Epithelial cell of alveolus of lung (primary cell): ENCODE measurements around the gene NRBP1. TPM values are rescaled to one million over a fixed set of nuclear protein-coding genes. Genes with fewer than 3 reads are reported as not detected.

Experiments used
- total RNA-seq: library from RNA; depleted of rRNA; stranded (reverse); fragments of >200 nt; gene quantifications from 2 replicates; pipeline ENCODE4 v1.2.1, GENCODE V29; 2015

The NRBP1 gene
- 67.0 and 109 TPM in 2 replicates for total RNA-seq

GRCh38 chr2:27428213-27428977 lies at the start of gene NRBP1:
NRBP1 (plus strand) TSS chr2:27428631; CDS start chr2:27433274, 4,643 bp downstream.

DNA sequence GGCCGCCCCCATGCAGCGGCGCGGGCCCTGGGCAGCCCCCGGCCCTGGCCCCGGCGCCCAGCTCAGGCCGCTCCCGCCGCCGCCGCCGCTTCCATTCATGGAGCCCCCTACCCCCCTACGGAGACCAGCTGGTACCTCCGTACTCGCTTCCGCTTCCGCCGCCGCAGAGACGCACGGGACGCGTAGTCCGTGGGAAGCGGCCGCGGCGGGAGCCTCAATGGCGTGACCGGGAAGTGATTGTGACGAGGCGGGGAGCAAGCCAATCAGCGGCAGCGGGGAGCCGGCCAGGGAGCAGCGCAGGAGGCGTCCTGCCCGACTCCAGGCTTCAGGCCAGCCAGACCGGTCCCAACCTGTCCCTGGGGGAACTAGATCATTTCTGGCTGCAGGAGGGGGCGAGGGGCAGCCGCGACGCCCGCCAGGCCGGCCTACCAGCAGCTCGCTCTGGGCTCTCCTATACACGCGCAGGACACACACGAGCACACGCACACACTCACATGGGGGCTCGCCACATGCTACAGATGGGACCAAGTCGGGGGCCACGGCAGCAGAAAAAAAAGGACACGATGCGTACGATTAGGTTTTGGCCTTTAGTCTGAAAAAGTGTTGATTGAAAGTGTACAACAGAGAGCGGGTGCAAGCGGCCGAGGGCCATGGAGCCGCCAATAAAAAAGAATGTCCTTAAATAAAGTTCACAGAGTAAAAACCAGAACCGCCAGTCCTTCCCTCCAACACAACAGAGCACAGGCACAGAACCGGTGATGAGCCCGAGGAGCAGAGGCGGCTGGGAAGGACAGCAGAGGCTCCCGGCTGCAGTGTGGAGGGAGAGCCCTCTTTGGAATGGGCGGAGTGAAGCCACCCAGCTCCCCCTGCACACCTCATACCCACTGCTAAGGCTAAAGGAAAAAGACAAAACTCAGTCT lies 47.5 kb upstream of the NRBP1 start, which contains the start of gene ZNF513:
ZNF513 (minus strand) TSS at position 109 of the 920 bp plus-strand sequence. CDS start 208 bp downstream, outside the sequence.

DNA sequence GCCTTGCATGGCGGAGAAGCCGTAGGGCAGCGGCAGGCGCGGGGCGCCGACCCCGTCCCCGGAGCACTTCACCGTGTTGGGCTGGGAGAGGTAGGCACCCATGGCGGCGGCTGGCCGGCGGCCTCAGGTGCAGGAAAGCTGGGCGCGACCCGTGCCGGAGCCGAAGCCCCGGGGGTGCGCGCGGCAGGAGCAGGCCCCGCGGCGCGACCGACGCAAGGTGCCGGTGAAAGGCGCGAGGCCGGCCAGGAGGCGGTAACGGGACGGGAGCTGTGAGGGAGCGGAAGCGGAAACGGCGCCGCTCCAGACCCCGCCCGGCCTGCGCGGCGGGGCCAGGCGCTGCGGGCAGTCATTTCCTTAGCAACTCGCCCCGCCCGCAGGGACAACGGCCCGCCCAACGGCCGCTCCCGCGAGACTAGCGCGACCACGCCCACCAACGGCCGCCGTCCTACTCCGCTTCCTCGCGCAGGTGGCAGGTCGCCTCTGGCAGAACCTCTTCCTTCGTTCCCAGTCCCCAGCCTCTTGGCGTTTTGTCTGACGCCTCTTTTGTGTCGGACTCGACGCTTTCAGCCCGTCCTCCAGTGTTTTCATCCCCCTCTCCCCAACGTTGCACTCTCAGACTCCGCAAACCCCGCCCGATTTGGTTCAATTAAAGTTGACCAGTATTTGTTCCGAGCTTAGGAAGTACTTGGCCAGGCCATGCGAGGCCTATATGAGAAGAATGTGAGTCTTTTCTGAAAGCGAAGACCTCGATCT lies 18.9 kb upstream of the NRBP1 start, which contains the start of gene PPM1G:
PPM1G (minus strand) TSS at position 271 of the 753 bp plus-strand sequence; CDS start at position 102, 169 bp downstream.

DNA sequence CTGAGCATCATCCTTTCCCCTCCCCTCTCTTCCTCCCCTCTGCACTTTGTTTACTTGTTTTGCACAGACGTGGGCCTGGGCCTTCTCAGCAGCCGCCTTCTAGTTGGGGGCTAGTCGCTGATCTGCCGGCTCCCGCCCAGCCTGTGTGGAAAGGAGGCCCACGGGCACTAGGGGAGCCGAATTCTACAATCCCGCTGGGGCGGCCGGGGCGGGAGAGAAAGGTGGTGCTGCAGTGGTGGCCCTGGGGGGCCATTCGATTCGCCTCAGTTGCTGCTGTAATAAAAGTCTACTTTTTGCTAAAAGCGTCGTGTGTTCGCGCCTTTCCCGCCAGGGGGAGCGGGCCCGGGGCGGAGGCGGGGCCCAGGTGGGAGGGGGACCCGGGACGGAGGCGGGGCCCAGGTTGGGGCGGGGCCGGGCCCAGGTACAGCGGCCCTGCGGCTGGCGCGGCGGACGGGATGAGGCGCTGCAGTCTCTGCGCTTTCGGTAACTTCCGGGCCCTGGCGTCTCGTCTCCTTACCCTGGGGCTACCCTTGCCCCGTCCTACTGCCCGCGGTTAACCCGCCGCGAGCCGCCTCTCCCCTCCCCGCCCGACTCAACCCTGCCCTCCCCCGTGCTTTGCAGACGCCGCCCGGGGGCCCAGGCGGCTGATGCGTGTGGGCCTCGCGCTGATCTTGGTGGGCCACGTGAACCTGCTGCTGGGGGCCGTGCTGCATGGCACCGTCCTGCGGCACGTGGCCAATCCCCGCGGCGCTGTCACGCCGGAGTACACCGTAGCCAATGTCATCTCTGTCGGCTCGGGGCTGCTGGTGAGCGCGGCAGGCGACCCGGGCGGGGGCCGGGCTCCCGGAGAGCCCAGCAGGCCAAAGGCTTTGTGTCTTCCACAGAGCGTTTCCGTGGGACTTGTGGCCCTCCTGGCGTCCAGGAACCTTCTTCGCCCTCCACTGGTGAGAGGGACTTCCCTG lies 13.8 kb downstream of the NRBP1 start, which contains the start of gene KRTCAP3:
KRTCAP3 (plus strand) TSS at position 424 of the 962 bp plus-strand sequence; CDS start at position 456, 32 bp downstream.

GRCh38 chr2:27489498-27490397 lies 61.3 kb downstream of the NRBP1 start, which contains the start of gene IFT172:
IFT172 (minus strand) TSS chr2:27489743; CDS start chr2:27489653, 90 bp downstream.

Other genes starting within 250 kb of the NRBP1 start
- 225 and 250 TPM in 2 replicates for gene ATRAID, start 216.6 kb upstream of the NRBP1 start, total RNA-seq
- 18.3 and 26.0 TPM in 2 replicates for gene SLC5A6, start 216.4 kb upstream of the NRBP1 start, total RNA-seq
- gene CAD, start 211.3 kb upstream of the NRBP1 start, total RNA-seq, result 22.5 and 42.7 TPM in 2 replicates
- not detected in 2 replicates for gene SLC30A3, start 165.6 kb upstream of the NRBP1 start, total RNA-seq
- not detected in 2 replicates for gene DNAJC5G, start 153.2 kb upstream of the NRBP1 start, total RNA-seq
- gene TRIM54, start 146.2 kb upstream of the NRBP1 start, total RNA-seq, result 0.24 TPM in 1 of 2 replicates, not detected in the other
- gene UCN, start 120.2 kb upstream of the NRBP1 start, total RNA-seq, result 1.0 and 11.3 TPM in 2 replicates
- gene MPV17, start 105.5 kb upstream of the NRBP1 start, total RNA-seq, result 80.7 and 88.8 TPM in 2 replicates
- gene GTF3C2, start 71.9 kb upstream of the NRBP1 start, total RNA-seq, result 44.7 and 50.6 TPM in 2 replicates
- 25.9 and 29.5 TPM in 2 replicates for gene EIF2B4, start 58.3 kb upstream of the NRBP1 start, total RNA-seq
- 77.5 and 138 TPM in 2 replicates for gene SNX17, start 58.0 kb upstream of the NRBP1 start, total RNA-seq
- gene ZNF513, start 47.9 kb upstream of the NRBP1 start, total RNA-seq, result 5.9 and 6.7 TPM in 2 replicates
- gene PPM1G, start 19.0 kb upstream of the NRBP1 start, total RNA-seq, result 48.9 and 86.0 TPM in 2 replicates
- gene KRTCAP3, start 13.8 kb downstream of the NRBP1 start, total RNA-seq, result 2.7 TPM in 1 of 2 replicates, not detected in the other
- gene IFT172, start 61.1 kb downstream of the NRBP1 start, total RNA-seq, result 15.3 and 17.5 TPM in 2 replicates
- gene FNDC4, start 66.6 kb downstream of the NRBP1 start, total RNA-seq, result 10.4 and 20.9 TPM in 2 replicates
- 0.24 and 0.39 TPM in 2 replicates for gene GCKR, start 68.2 kb downstream of the NRBP1 start, total RNA-seq
- gene ZNF512, start 154.4 kb downstream of the NRBP1 start, total RNA-seq, result 18.0 and 27.9 TPM in 2 replicates
- 0.40 and 1.8 TPM in 2 replicates for gene CCDC121, start 200.4 kb downstream of the NRBP1 start, total RNA-seq
- gene GPN1, start 200.4 kb downstream of the NRBP1 start, total RNA-seq, result 20.7 and 32.3 TPM in 2 replicates
- gene SUPT7L, start 235.0 kb downstream of the NRBP1 start, total RNA-seq, result 16.0 and 25.4 TPM in 2 replicates
- gene SLC4A1AP, start 235.3 kb downstream of the NRBP1 start, total RNA-seq, result 18.1 and 22.4 TPM in 2 replicates